A673 (cell line): Measurements from ENCODE around the gene MEAF6. TPM values are rescaled to one million over a fixed set of nuclear protein-coding genes. Genes with fewer than 3 reads are reported as not detected.

Source experiments
- Bru-seq: library from RNA; stranded (reverse); fragments of 400-500 nt; gene quantifications from one replicate; lab custom pipeline; 2021; lab: Mats Ljungman, UMichigan
- BruChase-seq, 2 experiments: library from RNA; stranded (reverse); fragments of 400-500 nt; gene quantifications; one replicate each; lab custom pipeline; 2021; lab: Mats Ljungman, UMichigan
- BruUV-seq: library from RNA; stranded (reverse); fragments of 400-500 nt; replicated peaks from 2 replicates; lab custom pipeline; 2021; lab: Mats Ljungman, UMichigan
- CTCF ChIA-PET: fragments of 300-600 bp; sonication (Branson Sonifier 250); formaldehyde crosslinking; loops from one replicate; lab custom pipeline; 2022; ENCODE audit warnings: antibody characterized with exemption; lab: Charles Lee
- POLR2A ChIA-PET: fragments of 300-600 bp; sonication (Branson Sonifier 250); formaldehyde crosslinking; loops from one replicate; lab custom pipeline; 2022; ENCODE audit warnings: antibody characterized with exemption; ENCODE audit not compliant: low non-redundant PET; lab: Charles Lee
- DNase-seq: peaks from one replicate; pipeline ENCODE4 v3.0.0-alpha.2; 2015; ENCODE audit warnings: low spot score
- H3K27ac ChIP-seq: fragments of 200-600 bp; sonication (generic); 2 replicates; pipeline ENCODE4 v1.5.1; 2016; ENCODE audit warnings: mixed run types, low read depth, mild to moderate bottlenecking, mixed read lengths, antibody characterized with exemption, low read length; ENCODE audit not compliant: poor library complexity, severe bottlenecking
- H3K27me3 ChIP-seq: fragments of 200-600 bp; sonication (generic); replicated peaks from 2 replicates; pipeline ENCODE4 v1.6.1; 2017; ENCODE audit warnings: mixed run types, low read depth, mild to moderate bottlenecking, mixed read lengths, antibody characterized with exemption, low read length; ENCODE audit not compliant: insufficient read depth, poor library complexity
- H3K36me3 ChIP-seq: fragments of 200-600 bp; sonication (generic); 2 replicates; pipeline ENCODE4 v1.6.1; 2016; ENCODE audit warnings: mixed run types, mild to moderate bottlenecking, mixed read lengths, antibody characterized with exemption, low read length; ENCODE audit not compliant: insufficient read depth, poor library complexity, severe bottlenecking
- H3K4me1 ChIP-seq: fragments of 200-600 bp; sonication (generic); 2 replicates; pipeline ENCODE4 v1.6.1; 2017; ENCODE audit warnings: mixed run types, mild to moderate bottlenecking, mixed read lengths, antibody characterized with exemption, low read length; ENCODE audit not compliant: insufficient read depth, poor library complexity, severe bottlenecking
- H3K4me3 ChIP-seq: fragments of 200-600 bp; sonication (generic); 2 replicates; pipeline ENCODE4 v1.5.1; 2016; ENCODE audit warnings: low read depth, mixed run types, mild to moderate bottlenecking, mixed read lengths, low read length; ENCODE audit not compliant: poor library complexity, severe bottlenecking
- H3K9me3 ChIP-seq: fragments of 200-600 bp; sonication (generic); 2 replicates; pipeline ENCODE4 v1.6.1; 2016; ENCODE audit warnings: mixed run types, low read depth, mild to moderate bottlenecking, mixed read lengths, antibody characterized with exemption, low read length; ENCODE audit not compliant: poor library complexity, severe bottlenecking
- EZH2 ChIP-seq: fragments of 200-600 bp; sonication (generic); IDR thresholded peaks from 2 replicates; pipeline ENCODE4 v1.6.1; 2017; ENCODE audit warnings: borderline replicate concordance, low read depth, mild to moderate bottlenecking, mixed read lengths, antibody characterized with exemption, low read length; ENCODE audit not compliant: poor library complexity, severe bottlenecking
- intact Hi-C: fragments of 100-400 bp; cut with micrococcal nuclease; formaldehyde crosslinking; loops from one replicate; pipeline ENCODE4 v1.10.0; 2022; ENCODE audit not compliant: unreplicated experiment
- long read RNA-seq: library from polyadenylated mRNA; stranded (forward); transcript quantifications from one replicate; pipeline ENCODE4 v2.0.0, GENCODE V29; 2022
- total RNA-seq: library from RNA; stranded (reverse); gene quantifications from 2 replicates; pipeline ENCODE4 v1.2.3, GENCODE V29; 2021
- TF ChIP-seq, protein P1 (sequence below): fragments of 300-800, 200-600 bp; sonication (generic); conservative IDR thresholded peaks from 2 replicates; pipeline ENCODE4 v1.5.1; 2017; ENCODE audit warnings: low read depth, mild to moderate bottlenecking, antibody characterized with exemption, low read length, moderate library complexity, mixed read lengths

Gene MEAF6
- 73.8 and 75.7 TPM in 2 replicates for total RNA-seq
- percentile 74 among the genes with signal in this experiment for Bru-seq, nascent RNA
- percentile 77 among the genes with signal in this experiment for BruChase-seq, experiment 1, labeled RNA remaining after a 2-hour chase
- percentile 86 among the genes with signal in this experiment for BruChase-seq, experiment 2, labeled RNA remaining after a 6-hour chase
- long read RNA-seq, transcript MEAF6-201 (7 exons, 1,525 nt) = major isoform, 129 of 147 reads
- long read RNA-seq, transcript MEAF6-206 (8 exons, 1,408 nt) = minor isoform, 7 of 147 reads
- long read RNA-seq, partial matches to known transcripts = 3 of 147 reads
- long read RNA-seq, other reads (novel, unspliced or antisense) = 5 of 147 reads

DNA sequence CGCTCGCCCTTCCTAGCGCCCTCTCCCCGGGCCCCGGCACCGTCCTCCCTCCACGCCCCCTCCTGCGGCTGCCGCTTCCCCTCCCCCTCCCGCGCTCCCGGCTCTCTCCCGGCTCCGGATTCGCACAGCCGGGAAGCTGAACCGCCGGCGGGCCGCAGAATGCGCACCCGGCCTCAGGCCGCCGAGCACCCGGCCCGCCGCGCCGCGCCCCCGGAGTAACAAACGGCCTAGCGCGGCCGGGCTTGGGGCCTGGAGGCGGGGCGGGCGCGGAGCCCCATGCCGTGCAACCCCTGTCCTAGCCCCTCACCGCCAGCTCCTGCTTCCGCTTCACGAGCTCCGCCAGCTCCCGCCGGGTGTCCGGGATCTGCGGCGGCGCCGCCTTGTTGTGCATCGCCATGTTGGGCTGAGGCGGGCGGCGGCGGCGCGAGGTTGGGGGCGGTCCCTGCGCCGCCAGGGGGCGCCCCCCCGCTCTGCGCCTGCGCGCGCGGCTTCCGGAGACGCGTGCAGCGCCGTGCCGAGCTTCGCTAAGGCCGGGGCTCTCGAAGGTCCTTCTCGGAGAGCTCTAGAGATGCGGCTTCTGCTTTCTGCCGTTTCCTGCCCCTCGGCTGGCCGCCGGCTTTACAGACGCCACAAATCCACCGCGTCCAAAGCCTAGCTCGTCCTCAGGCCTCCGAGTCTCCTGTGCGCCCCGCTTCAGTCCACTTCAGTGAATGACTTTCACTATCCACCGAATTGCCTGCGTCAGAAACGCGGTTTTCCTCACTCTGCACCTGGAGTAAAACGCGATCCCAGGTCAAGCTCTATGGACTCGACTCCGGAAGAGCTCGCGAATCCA is at the start of gene MEAF6:
Gene MEAF6, minus strand, starts transcription at position 417 of the 835 bp plus-strand sequence. Its CDS starts 20 bp downstream, at position 397.
- Histone ChIP-seq H3K27ac (peak within 1 kb of the TSS; percentile 92), H3K36me3 (peaks cover 25% of the 10 kb centered on the region), H3K27me3 (no peaks in the 10 kb centered on the region), H3K9me3 (no peaks in the 10 kb centered on the region), H3K4me1 (no peaks in the 10 kb centered on the region), H3K4me3 (peak within 1 kb of the TSS; percentile 99)
- peak; percentile 88 for DNase-seq
- no peak for TF ChIP-seq EZH2
- TF ChIP-seq, protein P1, sequence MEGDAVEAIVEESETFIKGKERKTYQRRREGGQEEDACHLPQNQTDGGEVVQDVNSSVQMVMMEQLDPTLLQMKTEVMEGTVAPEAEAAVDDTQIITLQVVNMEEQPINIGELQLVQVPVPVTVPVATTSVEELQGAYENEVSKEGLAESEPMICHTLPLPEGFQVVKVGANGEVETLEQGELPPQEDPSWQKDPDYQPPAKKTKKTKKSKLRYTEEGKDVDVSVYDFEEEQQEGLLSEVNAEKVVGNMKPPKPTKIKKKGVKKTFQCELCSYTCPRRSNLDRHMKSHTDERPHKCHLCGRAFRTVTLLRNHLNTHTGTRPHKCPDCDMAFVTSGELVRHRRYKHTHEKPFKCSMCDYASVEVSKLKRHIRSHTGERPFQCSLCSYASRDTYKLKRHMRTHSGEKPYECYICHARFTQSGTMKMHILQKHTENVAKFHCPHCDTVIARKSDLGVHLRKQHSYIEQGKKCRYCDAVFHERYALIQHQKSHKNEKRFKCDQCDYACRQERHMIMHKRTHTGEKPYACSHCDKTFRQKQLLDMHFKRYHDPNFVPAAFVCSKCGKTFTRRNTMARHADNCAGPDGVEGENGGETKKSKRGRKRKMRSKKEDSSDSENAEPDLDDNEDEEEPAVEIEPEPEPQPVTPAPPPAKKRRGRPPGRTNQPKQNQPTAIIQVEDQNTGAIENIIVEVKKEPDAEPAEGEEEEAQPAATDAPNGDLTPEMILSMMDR = peak; percentile 54
- intact Hi-C loops = no loop called here
- ChIA-PET CTCF (interaction anchor here (0.5 to 1.2 kb wide), 12 partner anchors 12 to 1512 kb away, joined by 3 to 19 read pairs (median 4); partner anchors contain the start of gene NDUFS5), POLR2A (interaction anchor here (0.6 to 0.7 kb wide), 4 partner anchors 66 to 1290 kb away, joined by 3 to 15 read pairs (median 10); no protein-coding TSS in a partner anchor)
- BruUV-seq = no TSS peak

GRCh38 chr1:37562984-37563383 is 48.4 kb upstream of the MEAF6 start:
- no peaks in the 10 kb centered on the region for H3K4me1 ChIP-seq
- POLR2A ChIA-PET = no interaction called here
- no peaks in the 10 kb centered on the region for H3K9me3 ChIP-seq
- intact Hi-C loops = no loop called here
- H3K27me3 ChIP-seq = no peaks in the 10 kb centered on the region
- no peak for TF ChIP-seq EZH2
- TF ChIP-seq, protein P1 = no peak
- DNase-seq = no peak
- H3K36me3 ChIP-seq = peaks cover 37% of the 10 kb centered on the region
- no peak overlapping the region for H3K27ac ChIP-seq
- CTCF ChIA-PET = no interaction called here
- no peak overlapping the region for H3K4me3 ChIP-seq
- BruUV-seq = no TSS peak

DNA sequence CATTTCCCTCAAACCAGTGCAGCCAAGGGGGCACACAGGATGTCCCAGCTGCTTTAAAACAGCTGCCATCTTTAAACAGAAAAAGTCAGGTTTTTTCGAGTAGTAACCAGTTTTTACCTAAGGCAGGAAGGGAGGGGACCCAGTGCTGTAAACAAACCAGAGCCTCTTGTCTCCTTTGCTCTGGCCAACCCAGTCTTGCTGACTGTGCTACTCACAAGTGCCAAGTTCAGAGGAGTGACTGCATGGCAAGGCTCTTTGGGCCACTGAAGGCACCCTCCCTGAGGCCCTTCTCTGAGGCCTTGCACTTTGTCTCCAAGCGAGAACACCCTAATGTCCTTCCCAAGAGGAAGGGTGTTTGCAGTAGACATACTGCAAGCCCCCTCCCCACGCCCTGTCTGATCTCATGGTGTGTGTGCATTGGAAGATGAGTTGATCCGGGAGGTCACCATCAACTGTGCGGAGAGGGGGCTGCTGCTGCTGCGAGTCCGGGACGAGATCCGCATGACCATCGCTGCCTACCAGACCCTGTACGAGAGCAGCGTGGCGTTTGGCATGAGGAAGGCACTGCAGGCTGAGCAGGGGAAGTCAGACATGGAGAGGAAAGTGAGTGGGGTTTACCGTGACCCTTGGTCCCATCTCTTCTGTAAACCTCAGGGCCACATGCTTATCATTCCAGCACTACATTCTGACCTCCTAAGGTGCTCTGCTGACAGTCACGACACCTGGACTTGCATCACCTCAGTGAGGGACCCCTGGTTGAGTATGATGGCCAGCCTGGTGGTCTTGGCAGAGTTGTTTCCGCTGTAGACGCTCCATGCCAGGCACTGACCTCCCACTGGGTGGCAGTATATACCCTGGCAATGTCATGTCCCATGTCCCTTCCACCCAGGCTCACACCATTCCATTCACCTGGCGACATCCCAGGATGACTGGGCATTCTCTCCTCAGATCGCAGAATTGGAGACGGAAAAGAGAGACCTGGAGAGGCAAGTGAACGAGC is 46.9 kb upstream of the MEAF6 start:
- no peak overlapping the region for H3K4me3 ChIP-seq
- CTCF ChIA-PET = interaction anchor here (0.6 kb wide), 1 partner anchor 47 kb away, joined by 3 read pairs; no protein-coding TSS in a partner anchor
- peaks cover 22% of the 10 kb centered on the region for H3K36me3 ChIP-seq
- intact Hi-C loops = no loop called here
- no peak for TF ChIP-seq EZH2
- TF ChIP-seq, protein P1 = peak; percentile 74
- H3K4me1 ChIP-seq = no peaks in the 10 kb centered on the region
- H3K27ac ChIP-seq = no peak overlapping the region
- H3K27me3 ChIP-seq = no peaks in the 10 kb centered on the region
- BruUV-seq = no TSS peak
- peak; percentile 46 for DNase-seq
- H3K9me3 ChIP-seq = no peaks in the 10 kb centered on the region
- POLR2A ChIA-PET = no interaction called here
